ENCODE data around the gene TCF4. TPM values are rescaled to one million over a fixed set of nuclear protein-coding genes. Genes with fewer than 3 reads are reported as not detected.

Gene TCF4
- polyA plus RNA-seq, 1 donor (not counting 4 experiments of a cell fraction or from before 2014, with no cell fraction given): 9.7 TPM

DNA sequence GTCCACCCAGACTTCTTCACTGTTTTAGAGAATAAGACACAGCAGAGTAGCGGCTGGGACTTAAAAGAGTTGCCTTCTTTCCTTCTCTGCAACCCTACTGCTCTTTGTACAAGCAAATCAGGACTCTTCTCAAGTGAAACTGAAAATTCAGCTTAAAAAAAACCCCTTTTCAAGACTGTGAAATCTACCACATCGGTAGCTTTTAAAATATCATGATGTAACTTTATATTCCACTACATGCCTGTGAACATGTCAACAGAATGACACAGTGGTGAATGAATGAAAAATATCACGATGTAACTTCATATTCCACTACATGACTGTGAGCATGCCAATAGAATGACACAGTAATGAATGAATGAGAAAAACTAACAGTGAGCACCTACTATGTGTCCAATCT lies 53.4 kb downstream of the TCF4 start:
- no peak overlapping the region for H3K9ac ChIP-seq (ENCODE audit: control insufficient read depth, extremely low read depth, insufficient read depth, low read length)
- DNase-seq (ENCODE audit: low read depth, low spot score) (no peak), FAIRE-seq (no peak)
- dilution Hi-C loops (cut with MboI; ENCODE audit: extremely low pct_ligation_motif_present, low sequenced_read_pairs): no loop called here
- H3K27ac ChIP-seq (ENCODE audit: control insufficient read depth, insufficient read depth, low read length): no peak overlapping the region
- no peak for TF ChIP-seq EZH2 (IDR thresholded peaks at IDR 0.05; ENCODE audit: low read length)
- TF ChIP-seq, protein P1, sequence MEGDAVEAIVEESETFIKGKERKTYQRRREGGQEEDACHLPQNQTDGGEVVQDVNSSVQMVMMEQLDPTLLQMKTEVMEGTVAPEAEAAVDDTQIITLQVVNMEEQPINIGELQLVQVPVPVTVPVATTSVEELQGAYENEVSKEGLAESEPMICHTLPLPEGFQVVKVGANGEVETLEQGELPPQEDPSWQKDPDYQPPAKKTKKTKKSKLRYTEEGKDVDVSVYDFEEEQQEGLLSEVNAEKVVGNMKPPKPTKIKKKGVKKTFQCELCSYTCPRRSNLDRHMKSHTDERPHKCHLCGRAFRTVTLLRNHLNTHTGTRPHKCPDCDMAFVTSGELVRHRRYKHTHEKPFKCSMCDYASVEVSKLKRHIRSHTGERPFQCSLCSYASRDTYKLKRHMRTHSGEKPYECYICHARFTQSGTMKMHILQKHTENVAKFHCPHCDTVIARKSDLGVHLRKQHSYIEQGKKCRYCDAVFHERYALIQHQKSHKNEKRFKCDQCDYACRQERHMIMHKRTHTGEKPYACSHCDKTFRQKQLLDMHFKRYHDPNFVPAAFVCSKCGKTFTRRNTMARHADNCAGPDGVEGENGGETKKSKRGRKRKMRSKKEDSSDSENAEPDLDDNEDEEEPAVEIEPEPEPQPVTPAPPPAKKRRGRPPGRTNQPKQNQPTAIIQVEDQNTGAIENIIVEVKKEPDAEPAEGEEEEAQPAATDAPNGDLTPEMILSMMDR (optimal IDR thresholded peaks at IDR 0.05 in 1 of 3, IDR thresholded peaks at IDR 0.05 in 1 of 3, conservative IDR thresholded peaks at IDR 0.05 in 1 of 3; ENCODE audit: extremely low read depth in 1 of 3, insufficient read depth in 2 of 3, low read length in 3 of 3): no peak
- H3K36me3 ChIP-seq (ENCODE audit: control insufficient read depth in 2 of 2, extremely low read depth in 1 of 2, insufficient read depth in 2 of 2, low read length in 2 of 2): no peaks in the 10 kb centered on the region
- no peaks in the 10 kb centered on the region for H3K9me3 ChIP-seq (ENCODE audit: control insufficient read depth, low read depth, low read length)
- no peaks in the 10 kb centered on the region for H3K9me1 ChIP-seq (ENCODE audit: control insufficient read depth, extremely low read depth, insufficient read depth, low read length)
- no peaks in the 10 kb centered on the region for H3K27me3 ChIP-seq (ENCODE audit: control insufficient read depth, extremely low read depth, insufficient read depth, low read length)
- no peaks in the 10 kb centered on the region for H4K20me1 ChIP-seq (ENCODE audit: control insufficient read depth, extremely low read depth, insufficient read depth, low read length)
- H3K4me1 ChIP-seq (ENCODE audit: control insufficient read depth, extremely low read depth, insufficient read depth, low read length): no peaks in the 10 kb centered on the region
- no peak overlapping the region for H3K4me3 ChIP-seq (ENCODE audit: control insufficient read depth in 2 of 3, extremely low read depth in 1 of 3, insufficient read depth in 2 of 3, low read depth in 1 of 3, low read length in 3 of 3)
- H3K4me2 ChIP-seq (ENCODE audit: control insufficient read depth, extremely low read depth, insufficient read depth, low read depth, low read length): no peak overlapping the region
- no peaks in the 10 kb centered on the region for H3K79me2 ChIP-seq (ENCODE audit: control insufficient read depth, insufficient read depth, low read length)
- H2AFZ ChIP-seq (ENCODE audit: control insufficient read depth, low read length): no peak overlapping the region

DNA sequence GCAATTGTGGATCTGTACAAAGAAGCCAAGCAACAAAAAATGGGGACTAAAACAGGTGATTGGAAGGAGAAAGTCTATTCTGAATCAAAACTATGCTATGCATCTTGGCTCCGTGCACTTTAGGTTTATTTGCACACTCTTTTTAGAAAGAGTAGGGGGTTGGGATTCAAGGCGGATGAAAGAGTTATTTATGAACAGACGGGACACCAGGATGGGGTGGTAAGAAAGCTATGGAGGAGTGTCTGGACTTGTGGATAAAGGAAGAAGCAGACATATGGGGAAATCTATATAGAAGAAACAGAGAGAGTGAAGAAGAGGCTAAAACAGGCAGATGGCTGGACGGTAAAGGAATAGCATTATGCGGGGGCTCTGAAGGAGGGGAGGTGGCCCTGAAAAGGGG lies 57.8 kb downstream of the TCF4 start:
- H3K9me3 ChIP-seq (ENCODE audit: control insufficient read depth, low read depth, low read length): no peaks in the 10 kb centered on the region
- FAIRE-seq (no peak), DNase-seq (ENCODE audit: low read depth, low spot score) (no peak)
- H3K27me3 ChIP-seq (ENCODE audit: control insufficient read depth, extremely low read depth, insufficient read depth, low read length): no peaks in the 10 kb centered on the region
- TF ChIP-seq, protein P1 (optimal IDR thresholded peaks at IDR 0.05 in 1 of 3, IDR thresholded peaks at IDR 0.05 in 1 of 3, conservative IDR thresholded peaks at IDR 0.05 in 1 of 3; ENCODE audit: extremely low read depth in 1 of 3, insufficient read depth in 2 of 3, low read length in 3 of 3): no peak
- no peak for TF ChIP-seq EZH2 (IDR thresholded peaks at IDR 0.05; ENCODE audit: low read length)
- no peaks in the 10 kb centered on the region for H3K36me3 ChIP-seq (ENCODE audit: control insufficient read depth in 2 of 2, extremely low read depth in 1 of 2, insufficient read depth in 2 of 2, low read length in 2 of 2)
- no peak overlapping the region for H3K27ac ChIP-seq (ENCODE audit: control insufficient read depth, insufficient read depth, low read length)
- no peak overlapping the region for H3K4me3 ChIP-seq (ENCODE audit: control insufficient read depth in 2 of 3, extremely low read depth in 1 of 3, insufficient read depth in 2 of 3, low read depth in 1 of 3, low read length in 3 of 3)
- H4K20me1 ChIP-seq (ENCODE audit: control insufficient read depth, extremely low read depth, insufficient read depth, low read length): no peaks in the 10 kb centered on the region
- H3K9ac ChIP-seq (ENCODE audit: control insufficient read depth, extremely low read depth, insufficient read depth, low read length): no peak overlapping the region
- no peaks in the 10 kb centered on the region for H3K9me1 ChIP-seq (ENCODE audit: control insufficient read depth, extremely low read depth, insufficient read depth, low read length)
- H3K4me1 ChIP-seq (ENCODE audit: control insufficient read depth, extremely low read depth, insufficient read depth, low read length): no peaks in the 10 kb centered on the region
- dilution Hi-C loops (cut with MboI; ENCODE audit: extremely low pct_ligation_motif_present, low sequenced_read_pairs): no loop called here
- no peak overlapping the region for H2AFZ ChIP-seq (ENCODE audit: control insufficient read depth, low read length)
- no peaks in the 10 kb centered on the region for H3K79me2 ChIP-seq (ENCODE audit: control insufficient read depth, insufficient read depth, low read length)
- H3K4me2 ChIP-seq (ENCODE audit: control insufficient read depth, extremely low read depth, insufficient read depth, low read depth, low read length): no peak overlapping the region

Data from keratinocyte (primary cell).